Measurements from ENCODE around the gene AGAP1. TPM values are rescaled to one million over a fixed set of nuclear protein-coding genes. Genes with fewer than 3 reads are reported as not detected.
A peak's percentile ranks its signal among the peaks of the same experiment; 100 is the strongest.

The AGAP1 gene
- total RNA-seq, 1 donor from 2014 or later = 17.5 TPM

DNA sequence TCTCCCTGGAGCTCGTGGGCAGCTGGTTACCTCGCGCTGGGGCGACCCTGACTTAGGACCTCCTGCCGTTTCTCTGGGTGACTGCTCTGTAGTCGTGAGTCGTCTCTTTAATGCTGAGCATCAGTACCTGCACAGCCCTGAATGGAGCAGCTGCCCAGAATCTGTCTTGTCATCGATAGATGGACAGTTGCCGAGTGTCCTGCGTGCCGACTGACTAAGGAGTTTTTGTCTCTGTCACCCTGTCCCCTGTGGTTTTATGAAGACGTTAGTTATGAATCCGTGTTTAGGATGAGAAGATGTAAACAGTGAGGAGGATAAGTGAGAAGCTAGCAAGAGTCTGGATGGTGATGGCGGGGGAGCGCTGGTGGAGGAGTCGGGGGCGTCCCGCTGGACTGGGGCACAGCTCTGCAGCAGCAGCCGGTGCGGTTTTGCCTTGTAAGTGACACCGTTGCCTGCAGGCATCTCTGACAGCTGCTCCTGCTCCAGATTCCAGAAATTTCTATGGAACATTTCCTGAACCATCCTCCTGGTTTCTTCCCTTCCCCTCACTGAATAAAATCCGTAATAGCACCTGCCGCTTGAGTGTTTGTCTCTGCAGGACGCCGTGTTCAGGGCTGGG lies 13.3 kb downstream of the AGAP1 start:
- TF ChIP-seq CTCF (conservative IDR thresholded peaks at IDR 0.05; ENCODE audit: low read depth, low read length) = no peak
- no peak overlapping the region for H3K4me3 ChIP-seq (ENCODE audit: low read depth, low read length)
- DNase-seq (ENCODE audit: low read depth) = no peak

DNA sequence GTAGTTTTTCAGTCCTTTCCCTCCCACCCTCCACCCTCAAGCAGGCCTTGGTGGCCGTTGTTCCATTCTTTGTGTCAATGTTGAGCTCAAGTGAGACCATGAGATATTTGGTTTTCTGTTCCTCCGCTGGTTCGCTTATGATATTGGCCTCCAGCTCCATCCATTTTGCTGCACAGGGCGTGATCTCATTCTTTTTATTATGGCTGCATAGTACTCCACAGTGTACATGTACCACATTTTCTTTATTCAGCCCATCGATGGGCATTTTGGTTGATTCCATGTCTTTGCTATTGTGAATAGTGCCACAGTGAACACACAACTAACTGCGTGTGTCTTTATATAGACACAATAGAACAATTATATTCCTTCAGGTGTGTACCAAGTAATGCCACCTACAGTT lies 14.1 kb downstream of the AGAP1 start:
- no peak overlapping the region for H3K4me3 ChIP-seq (ENCODE audit: low read depth, low read length)
- DNase-seq (ENCODE audit: low read depth) = no peak
- no peak for TF ChIP-seq CTCF (conservative IDR thresholded peaks at IDR 0.05; ENCODE audit: low read depth, low read length)

DNA sequence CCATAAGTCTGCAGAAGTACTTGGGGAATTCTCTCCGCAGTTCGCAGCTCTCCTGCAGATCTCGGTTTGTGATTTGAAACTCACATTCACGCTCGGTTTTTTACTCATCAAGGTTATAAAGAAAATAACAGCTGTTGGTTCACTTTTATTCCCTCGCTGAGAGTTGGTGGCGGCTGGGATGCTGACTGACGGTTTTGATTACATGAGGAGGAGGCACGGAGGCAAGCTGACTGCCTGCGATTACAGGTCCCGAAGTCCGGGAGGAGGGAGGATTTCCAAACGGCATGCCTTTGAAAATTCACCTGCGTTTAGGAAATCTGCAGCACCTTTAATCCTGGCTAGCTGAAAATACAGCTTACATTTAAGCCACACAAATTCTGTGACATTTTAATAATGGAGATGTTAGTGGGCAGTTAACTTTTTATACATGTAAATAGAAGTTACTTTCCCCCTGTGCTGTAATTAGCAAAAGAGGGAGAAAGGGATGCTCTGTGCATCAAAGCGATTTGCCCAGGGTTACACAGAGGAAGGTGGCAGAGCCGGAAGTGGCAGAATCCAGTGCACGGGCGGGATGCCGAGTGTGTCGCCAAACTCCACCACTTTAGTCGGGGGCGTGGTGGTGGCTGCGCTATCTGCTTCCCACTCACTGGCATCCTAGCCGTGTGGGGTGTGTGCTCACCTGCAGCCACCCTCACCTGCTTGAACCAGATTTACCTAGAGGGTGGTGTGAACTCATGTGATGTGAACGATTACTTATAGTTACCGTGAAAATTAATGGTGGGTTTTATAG lies 14.7 kb downstream of the AGAP1 start:
- no peak for TF ChIP-seq CTCF (conservative IDR thresholded peaks at IDR 0.05; ENCODE audit: low read depth, low read length)
- DNase-seq (ENCODE audit: low read depth) = no peak
- H3K4me3 ChIP-seq (ENCODE audit: low read depth, low read length) = no peak overlapping the region

GRCh38 chr2:235510318-235510717 lies 16.5 kb downstream of the AGAP1 start:
- TF ChIP-seq CTCF (conservative IDR thresholded peaks at IDR 0.05; ENCODE audit: low read depth, low read length) = no peak
- no peak overlapping the region for H3K4me3 ChIP-seq (ENCODE audit: low read depth, low read length)
- DNase-seq (ENCODE audit: low read depth) = no peak

DNA sequence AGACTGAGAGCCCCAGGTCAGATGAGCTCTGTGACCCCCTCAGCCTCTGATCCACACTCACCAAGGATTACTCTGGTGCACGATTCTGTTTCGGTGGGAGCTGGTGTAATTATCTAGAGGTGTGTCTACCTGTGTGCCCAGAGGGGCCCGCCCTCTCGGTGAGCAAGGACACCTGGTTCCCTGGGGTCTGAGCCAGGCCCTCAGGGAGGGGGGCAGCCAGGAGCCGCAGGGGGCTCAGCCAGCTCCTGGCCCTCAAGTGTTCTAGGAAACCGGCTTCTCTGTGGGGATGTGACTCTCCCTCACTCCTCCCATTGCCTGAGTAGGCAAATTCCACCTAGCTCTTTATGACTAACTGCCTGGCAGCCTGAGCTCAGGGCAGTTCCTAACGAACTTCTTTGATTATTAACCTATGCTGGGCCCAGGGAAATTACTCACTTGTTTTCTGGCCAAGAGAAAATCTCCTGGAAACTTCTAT lies 17.4 kb downstream of the AGAP1 start:
- peak; percentile 81 for DNase-seq (ENCODE audit: low read depth)
- peak overlapping the region; percentile 41 for H3K4me3 ChIP-seq (ENCODE audit: low read depth, low read length)
- no peak for TF ChIP-seq CTCF (conservative IDR thresholded peaks at IDR 0.05; ENCODE audit: low read depth, low read length)

- TF ChIP-seq CTCF (conservative IDR thresholded peaks at IDR 0.05; ENCODE audit: low read depth, low read length) = no peak
- no peak for DNase-seq (ENCODE audit: low read depth)
- H3K4me3 ChIP-seq (ENCODE audit: low read depth, low read length) = no peak overlapping the region
These were observed 18.2 kb downstream of the AGAP1 start for GRCh38 chr2:235511751-235512698.

All from epithelial cell of proximal tubule (primary cell).